ENCODE data around the gene NXF1. TPM values are rescaled to one million over a fixed set of nuclear protein-coding genes. Genes with fewer than 3 reads are reported as not detected.
A peak's percentile ranks its signal among the peaks of the same experiment; 100 is the strongest.

Gene NXF1
- total and polyA plus RNA-seq, 2 donors (not counting 1 experiment from before 2014, with no cell fraction given) = 161 to 262 TPM

GRCh38 chr11:62752994-62753735 lies 52.1 kb downstream of the NXF1 start:
- peak overlapping the region; percentile 82 to 94 (median 86) for H3K4me3 ChIP-seq (ENCODE audit: control extremely low read depth in 1 of 5, extremely low read depth in 1 of 5, insufficient read depth in 1 of 5, low read depth in 2 of 5, low read length in 4 of 5)
- peak overlapping the region; percentile 35 to 84 for H3K27ac ChIP-seq (ENCODE audit: low read length in 2 of 2)
- H3K27me3 ChIP-seq (replicated peaks in 1 of 4; ENCODE audit: control extremely low read depth in 1 of 4, control insufficient read depth in 3 of 4, insufficient read depth in 4 of 4, low read length in 3 of 4) = no peaks in the 10 kb centered on the region
- Mint-ChIP-seq H3K9me3 (ENCODE audit: insufficient read depth) (no peaks in the 10 kb centered on the region), H3K4me3 (peak overlapping the region; percentile 99), H3K4me1 (peaks cover 30% of the 10 kb centered on the region), H3K27ac (peak overlapping the region; percentile 99), H3K27me3 (no peaks in the 10 kb centered on the region)
- no peaks in the 10 kb centered on the region for H3K9me3 ChIP-seq (ENCODE audit: control extremely low read depth in 1 of 3, control insufficient read depth in 2 of 3, insufficient read depth in 1 of 3, low read length in 2 of 3)
- TF ChIP-seq, protein P1, sequence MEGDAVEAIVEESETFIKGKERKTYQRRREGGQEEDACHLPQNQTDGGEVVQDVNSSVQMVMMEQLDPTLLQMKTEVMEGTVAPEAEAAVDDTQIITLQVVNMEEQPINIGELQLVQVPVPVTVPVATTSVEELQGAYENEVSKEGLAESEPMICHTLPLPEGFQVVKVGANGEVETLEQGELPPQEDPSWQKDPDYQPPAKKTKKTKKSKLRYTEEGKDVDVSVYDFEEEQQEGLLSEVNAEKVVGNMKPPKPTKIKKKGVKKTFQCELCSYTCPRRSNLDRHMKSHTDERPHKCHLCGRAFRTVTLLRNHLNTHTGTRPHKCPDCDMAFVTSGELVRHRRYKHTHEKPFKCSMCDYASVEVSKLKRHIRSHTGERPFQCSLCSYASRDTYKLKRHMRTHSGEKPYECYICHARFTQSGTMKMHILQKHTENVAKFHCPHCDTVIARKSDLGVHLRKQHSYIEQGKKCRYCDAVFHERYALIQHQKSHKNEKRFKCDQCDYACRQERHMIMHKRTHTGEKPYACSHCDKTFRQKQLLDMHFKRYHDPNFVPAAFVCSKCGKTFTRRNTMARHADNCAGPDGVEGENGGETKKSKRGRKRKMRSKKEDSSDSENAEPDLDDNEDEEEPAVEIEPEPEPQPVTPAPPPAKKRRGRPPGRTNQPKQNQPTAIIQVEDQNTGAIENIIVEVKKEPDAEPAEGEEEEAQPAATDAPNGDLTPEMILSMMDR (IDR thresholded peaks at IDR 0.05) = no peak
- TF ChIP-seq EZH2 (IDR thresholded peaks at IDR 0.05; ENCODE audit: borderline replicate concordance, insufficient read depth, low read depth, low read length, poor library complexity, severe bottlenecking) = no peak
- H4K20me1 ChIP-seq (ENCODE audit: control insufficient read depth, insufficient read depth, low read length, poor library complexity, severe bottlenecking) = peaks cover 6% of the 10 kb centered on the region
- peak overlapping the region; percentile 95 for H2AFZ ChIP-seq (ENCODE audit: insufficient read depth, low read depth, low read length, poor library complexity, severe bottlenecking)
- H3K36me3 ChIP-seq (replicated peaks in 1 of 2; ENCODE audit: control extremely low read depth in 1 of 2, control insufficient read depth in 1 of 2, extremely low read depth in 1 of 2, insufficient read depth in 2 of 2, low read length in 1 of 2) = peaks cover 0 to 19% of the 10 kb centered on the region in 2 experiments
- no peak for DNase-seq
- H3K4me2 ChIP-seq (replicated peaks; ENCODE audit: low read depth, low read length, poor library complexity, severe bottlenecking) = peak overlapping the region; percentile 96
- H3K9ac ChIP-seq (ENCODE audit: low read length) = peak overlapping the region; percentile 81
- WGBS (ENCODE audit: insufficient coverage) = 78% methylated on average over 15 of the region's 15 CpGs
- no peak for ATAC-seq (ENCODE audit: low read depth)
- peaks cover 7 to 21% of the 10 kb centered on the region in 2 donors for H3K4me1 ChIP-seq (ENCODE audit: control insufficient read depth in 2 of 2, insufficient read depth in 2 of 2, low read length in 2 of 2)
- CTCF ChIA-PET = interaction anchor here (0.6 to 2.6 kb wide), 14 partner anchors 10 to 1551 kb away, joined by 3 to 32 read pairs (median 5); partner anchors contain the start of genes HNRNPUL2, STX5, TEX54 and TMEM179B
- POLR2A ChIA-PET = interaction anchor here (0.5 to 3.9 kb wide), 30 partner anchors 8 to 1952 kb away, joined by 3 to 75 read pairs (median 6); partner anchors contain the start of genes B3GAT3, C11orf98, CSKMT and EEF1G
- intact Hi-C loops (cut with micrococcal nuclease) = loop anchor here (1.0 kb wide), 1 partner anchor 8 kb away; the partner anchor contains the start of gene POLR2G
- H3K79me2 ChIP-seq (ENCODE audit: control insufficient read depth, insufficient read depth, low read length) = peaks cover 40% of the 10 kb centered on the region

Data from B cell (primary cell).